Stimulated activated CD8-positive, alpha-beta memory T cell treated with anti-CD3 and anti-CD28 coated beads, Interleukin-15, amount 100 ng/mL, for 4 hours (primary cell): ENCODE results near the gene MCHR2.
"Not testable (repeated sequence)": the region's sequence is repeated elsewhere in the genome, so short reads cannot be mapped to it uniquely, and the experiment has no call there.

ENCODE experiments used
- DNase-seq, 2 donors: peaks; one replicate each; pipeline ENCODE4 v3.0.0-alpha.2; 2020; ENCODE audit warnings: low read depth in 2 of 2

MCHR2 gene, protein sequence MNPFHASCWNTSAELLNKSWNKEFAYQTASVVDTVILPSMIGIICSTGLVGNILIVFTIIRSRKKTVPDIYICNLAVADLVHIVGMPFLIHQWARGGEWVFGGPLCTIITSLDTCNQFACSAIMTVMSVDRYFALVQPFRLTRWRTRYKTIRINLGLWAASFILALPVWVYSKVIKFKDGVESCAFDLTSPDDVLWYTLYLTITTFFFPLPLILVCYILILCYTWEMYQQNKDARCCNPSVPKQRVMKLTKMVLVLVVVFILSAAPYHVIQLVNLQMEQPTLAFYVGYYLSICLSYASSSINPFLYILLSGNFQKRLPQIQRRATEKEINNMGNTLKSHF

DNA sequence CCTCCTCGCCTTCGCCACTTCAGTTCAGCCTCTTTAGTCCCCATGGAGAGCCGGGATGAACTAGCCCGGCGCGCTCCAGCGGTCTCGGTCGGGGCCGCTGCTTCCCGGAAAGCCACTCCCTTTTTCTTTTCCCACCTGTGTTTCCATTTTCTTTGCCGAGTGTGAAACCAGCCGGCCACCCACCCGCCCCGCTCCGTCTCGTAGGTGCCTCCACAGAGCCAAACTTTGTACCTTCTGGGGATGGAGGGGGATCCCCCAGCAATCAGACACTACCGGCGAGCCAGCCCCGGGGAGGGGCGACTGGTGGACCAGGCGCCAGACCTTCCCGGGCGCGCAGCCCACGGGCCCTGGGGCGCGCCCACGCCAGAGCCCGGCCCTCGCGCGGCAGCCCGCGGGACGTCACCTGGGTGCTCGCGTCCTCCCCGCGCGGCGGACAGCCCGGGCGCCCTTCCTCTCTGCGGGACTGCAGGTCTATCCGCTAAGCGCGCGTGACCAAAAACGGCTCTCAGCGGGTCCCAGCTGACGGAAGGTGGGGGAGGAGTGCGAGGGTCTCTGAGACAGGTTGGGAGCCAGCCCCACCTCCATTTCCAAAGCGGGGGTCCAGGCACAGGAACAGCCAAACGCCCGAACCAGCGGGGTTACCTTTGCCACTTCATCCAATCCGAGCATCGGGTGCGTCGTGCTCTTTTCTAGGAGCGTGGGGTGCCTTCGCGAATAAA, at the start of gene MCHR2:
Gene MCHR2, minus strand, starts transcription at position 691 of the 719 bp plus-strand sequence. CDS start 38,076 bp downstream, outside the sequence.
- DNase-seq, result no peak

- not testable (repeated sequence) for DNase-seq
Measured at GRCh38 chr6:100038546-100038945, 44.5 kb upstream of the MCHR2 start.

GRCh38 chr6:100035873-100036653, 42.0 kb upstream of the MCHR2 start:
- DNase-seq, result no peak

DNA sequence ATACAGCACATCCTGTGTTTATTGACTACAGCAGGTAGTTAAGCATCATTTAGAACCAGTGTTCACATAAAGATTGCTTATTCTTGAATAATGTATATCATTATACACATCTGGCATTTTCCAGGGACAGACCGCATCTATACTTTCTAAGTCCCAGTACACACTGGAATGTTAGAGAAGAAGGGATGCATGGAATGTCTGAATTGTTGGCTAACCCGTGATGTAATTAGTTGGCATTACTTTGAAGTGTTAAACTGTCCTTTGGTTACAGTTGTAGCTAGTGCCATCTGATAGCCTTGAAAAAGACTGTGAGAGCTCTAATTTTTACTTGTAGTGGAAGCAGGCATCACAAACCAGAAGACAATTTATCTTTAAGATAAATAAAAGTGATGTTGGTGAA, 29.8 kb upstream of the MCHR2 start:
- no peak for DNase-seq

DNA sequence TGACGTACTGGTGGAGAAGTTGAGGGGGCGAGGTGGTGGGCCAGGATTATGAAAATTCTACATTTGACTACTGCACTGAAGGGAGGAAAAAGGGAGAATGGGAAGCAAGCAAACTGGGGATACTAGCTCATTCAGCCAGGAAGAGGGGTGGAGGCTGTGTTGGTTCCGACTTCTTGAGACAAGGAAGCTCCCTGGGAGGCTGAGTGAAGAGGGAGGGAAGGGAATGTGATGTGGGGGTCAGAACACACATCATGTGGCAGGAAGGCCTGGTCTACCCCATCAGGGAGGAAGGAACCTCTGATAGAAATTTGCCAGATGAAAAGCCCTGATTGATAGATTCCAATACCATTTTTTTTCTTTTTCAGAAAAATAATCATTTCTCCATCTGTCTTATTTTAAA, 28.8 kb upstream of the MCHR2 start:
- no peak for DNase-seq

DNA sequence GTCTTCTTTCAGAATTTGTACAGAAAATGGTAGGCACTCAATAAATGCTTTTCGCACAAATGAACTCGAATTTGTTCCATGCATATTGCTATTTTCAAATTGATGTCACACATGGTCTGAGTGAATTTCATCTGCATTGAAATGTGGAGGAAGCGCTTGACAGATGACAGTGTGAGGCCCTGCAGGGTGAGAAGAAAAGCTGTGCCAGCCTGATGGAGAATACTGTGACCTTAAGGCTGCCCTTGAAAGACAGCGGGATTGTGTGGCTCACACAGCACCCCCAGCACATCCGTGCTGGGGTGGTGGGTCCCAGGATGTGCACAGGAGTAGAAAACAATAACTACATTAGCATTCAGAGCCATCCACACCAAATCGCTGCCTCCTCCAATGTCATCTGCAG, 14.8 kb upstream of the MCHR2 start:
- DNase-seq, result no peak

- no peak for DNase-seq
Measured at GRCh38 chr6:100001915-100002388, 7.9 kb upstream of the MCHR2 start.

DNA sequence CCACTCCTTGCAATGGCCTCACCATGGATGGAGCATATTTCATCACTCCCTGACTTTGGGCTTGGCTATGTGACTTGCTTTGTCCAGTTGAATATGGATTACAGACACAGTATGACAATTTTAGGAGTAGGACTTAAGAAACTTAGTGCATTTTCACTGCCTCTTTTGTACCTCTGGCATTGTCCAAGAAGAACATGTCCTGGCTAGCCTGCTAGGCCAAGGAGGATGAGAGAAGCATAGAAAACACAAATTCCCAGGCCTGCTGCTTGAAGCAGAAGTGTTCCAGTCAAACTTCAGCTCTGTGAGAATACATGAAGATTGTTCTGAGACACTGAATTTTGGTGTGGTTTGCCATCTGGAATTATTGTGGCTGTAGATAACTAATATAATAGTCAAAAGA, 3.1 kb upstream of the MCHR2 start:
- no peak for DNase-seq

GRCh38 chr6:99995916-99996315, 1.9 kb upstream of the MCHR2 start:
- DNase-seq, result no peak

DNA sequence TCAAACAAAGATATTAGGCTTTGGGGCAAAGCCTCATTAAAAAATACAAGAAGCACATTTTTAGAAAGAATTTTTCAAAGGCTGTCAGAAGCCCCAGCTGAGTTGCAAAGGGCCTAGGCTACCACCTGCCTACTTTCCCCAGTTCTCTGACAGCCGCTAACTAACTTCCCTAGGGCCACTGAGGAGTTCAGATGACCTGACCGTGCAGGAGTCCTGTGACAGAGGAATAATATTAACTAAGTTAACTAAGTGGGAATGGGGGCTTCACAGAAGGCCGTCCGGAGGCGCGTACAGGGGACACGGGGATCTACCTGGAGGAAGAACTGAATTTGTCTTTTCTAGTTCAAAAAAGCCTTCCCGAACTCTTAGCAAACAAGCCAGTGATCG, 884 bp downstream of the MCHR2 start:
- no peak for DNase-seq

- no peak for DNase-seq
Measured at GRCh38 chr6:99991955-99992354, 2.1 kb downstream of the MCHR2 start.

DNA sequence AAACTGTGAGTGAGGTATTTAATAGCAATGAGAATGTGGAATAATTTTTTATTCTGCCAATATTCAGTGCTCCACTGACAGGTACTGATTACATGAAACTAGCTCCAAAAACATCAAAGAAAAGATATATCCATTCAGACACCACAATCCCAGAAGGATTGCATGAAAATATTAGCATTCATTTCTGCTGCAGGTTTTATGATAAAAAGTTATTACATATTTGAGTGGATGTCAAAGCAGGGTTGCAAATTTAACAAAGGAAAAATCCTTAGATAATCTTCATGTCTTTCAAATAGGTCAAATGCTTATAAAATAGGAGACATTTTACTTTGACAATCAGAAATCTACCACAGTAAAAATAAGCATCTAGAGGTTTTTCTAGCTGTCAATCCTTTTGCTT, 13.3 kb downstream of the MCHR2 start:
- DNase-seq, result no peak

DNA sequence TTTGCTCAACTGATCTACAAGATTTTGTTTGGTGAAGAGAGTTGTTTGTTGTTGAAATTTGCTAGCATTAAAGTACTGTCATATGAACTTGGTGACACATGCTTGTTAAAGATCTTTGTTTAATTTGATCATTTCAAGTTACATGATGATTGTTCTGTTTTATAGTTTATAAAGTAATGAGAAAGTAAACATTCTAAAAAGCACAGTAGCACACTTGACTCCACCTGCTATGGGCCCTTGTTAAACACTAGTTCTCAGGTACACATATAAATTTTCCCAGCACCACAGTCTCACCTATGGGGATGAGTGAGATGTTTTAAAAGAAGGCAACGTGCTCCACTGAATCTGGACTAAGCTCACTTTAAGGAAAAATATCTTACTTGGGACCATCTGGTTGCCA, 14.1 kb downstream of the MCHR2 start:
- DNase-seq, result no peak

DNA sequence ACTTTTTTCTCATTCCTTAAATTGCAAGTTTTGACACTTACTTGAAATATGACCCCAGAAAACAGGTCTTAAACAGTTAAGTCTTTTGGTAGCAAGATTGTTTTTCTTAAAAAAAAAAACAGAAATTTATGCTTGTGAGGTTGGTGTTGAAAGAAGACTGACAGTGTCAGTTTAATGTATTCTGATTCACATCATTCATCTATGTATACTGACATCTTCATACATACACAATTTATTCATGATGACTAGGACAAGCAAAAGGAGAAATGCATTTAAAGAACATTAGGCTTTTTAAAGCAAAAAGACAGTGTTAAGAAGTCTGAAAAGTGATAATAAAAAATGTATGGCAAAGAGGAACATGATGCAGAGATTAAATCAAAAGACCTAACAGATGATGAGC, 27.0 kb downstream of the MCHR2 start:
- DNase-seq, result no peak

DNA sequence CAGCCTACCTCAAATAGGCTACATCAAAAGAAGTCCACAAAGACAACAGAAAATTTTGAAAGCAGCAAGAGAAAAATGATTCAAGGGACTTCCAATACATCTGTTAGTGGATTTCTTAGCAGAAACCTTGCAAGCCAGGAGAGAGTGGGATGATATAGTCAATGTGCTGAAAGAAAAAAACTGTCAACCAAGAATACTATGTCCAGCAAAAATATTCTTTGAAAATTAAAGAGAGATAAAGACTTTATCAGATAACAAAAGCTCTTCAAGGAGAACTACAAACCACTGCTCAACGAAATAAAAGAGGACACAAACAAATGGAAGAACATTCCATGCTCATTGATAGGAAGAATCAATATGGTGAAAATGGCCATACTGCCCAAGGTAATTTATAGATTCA, 34.0 kb downstream of the MCHR2 start:
- no peak for DNase-seq

- no peak for DNase-seq
Measured at GRCh38 chr6:99951016-99951805, 42.8 kb downstream of the MCHR2 start.

GRCh38 chr6:99946005-99946404, 48.0 kb downstream of the MCHR2 start:
- DNase-seq, result no peak

- no peak for DNase-seq
Measured at GRCh38 chr6:99943846-99944245, 50.2 kb downstream of the MCHR2 start.

DNA sequence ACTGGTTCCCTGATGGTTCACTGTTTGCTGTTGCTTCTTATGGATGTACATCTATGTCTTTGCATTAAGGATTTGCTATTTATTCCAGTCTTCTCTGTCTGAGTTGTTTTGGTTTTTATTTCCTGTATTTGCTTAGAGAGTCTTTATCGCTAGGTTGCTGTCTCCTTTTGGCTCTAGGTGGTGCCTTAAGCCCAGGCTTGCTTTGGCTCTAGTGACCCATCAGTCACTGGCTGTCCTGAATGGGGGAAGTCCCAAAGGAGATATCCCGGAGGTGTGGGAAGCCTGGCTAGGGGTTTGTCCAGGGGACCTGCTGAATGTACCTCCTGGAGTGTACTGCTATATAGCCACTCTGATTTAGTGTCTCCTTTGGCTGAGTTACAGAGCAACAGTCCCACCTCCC, 53.4 kb downstream of the MCHR2 start:
- no peak for DNase-seq

- no peak for DNase-seq
Measured at GRCh38 chr6:99933129-99933528, 60.9 kb downstream of the MCHR2 start.

- DNase-seq, result no peak
Measured at GRCh38 chr6:99912657-99913056, 81.4 kb downstream of the MCHR2 start.
